T-helper 2 cell treated with Interferon-gamma antibody and Interleukin-4, amounts not matched to agents 5 μg/mL and 100 μg/mL, for 36 hours (primary cell): ENCODE measurements around the gene SLC4A3.

Experiments
- DNase-seq: peaks from one replicate; pipeline ENCODE4 v3.0.0; 2021; ENCODE audit warnings: low spot score
- H3K27ac Mint-ChIP-seq: one replicate; pipeline ENCODE4 v1.8.0; 2021; ENCODE audit warnings: mild to moderate bottlenecking, mixed read lengths
- H3K27me3 Mint-ChIP-seq: one replicate; pipeline ENCODE4 v1.8.0; 2021; ENCODE audit warnings: low read depth, mixed read lengths
- H3K36me3 Mint-ChIP-seq: one replicate; pipeline ENCODE4 v1.8.0; 2021; ENCODE audit warnings: low read depth, mixed read lengths
- H3K4me1 Mint-ChIP-seq: one replicate; pipeline ENCODE4 v1.8.0; 2021; ENCODE audit warnings: low read depth, mixed read lengths
- H3K4me3 Mint-ChIP-seq: one replicate; pipeline ENCODE4 v1.8.0; 2022; ENCODE audit warnings: mild to moderate bottlenecking, moderate library complexity, mixed read lengths
- H3K9me3 Mint-ChIP-seq: one replicate; pipeline ENCODE4 v1.8.0; 2021; ENCODE audit warnings: mixed read lengths

Gene SLC4A3

DNA sequence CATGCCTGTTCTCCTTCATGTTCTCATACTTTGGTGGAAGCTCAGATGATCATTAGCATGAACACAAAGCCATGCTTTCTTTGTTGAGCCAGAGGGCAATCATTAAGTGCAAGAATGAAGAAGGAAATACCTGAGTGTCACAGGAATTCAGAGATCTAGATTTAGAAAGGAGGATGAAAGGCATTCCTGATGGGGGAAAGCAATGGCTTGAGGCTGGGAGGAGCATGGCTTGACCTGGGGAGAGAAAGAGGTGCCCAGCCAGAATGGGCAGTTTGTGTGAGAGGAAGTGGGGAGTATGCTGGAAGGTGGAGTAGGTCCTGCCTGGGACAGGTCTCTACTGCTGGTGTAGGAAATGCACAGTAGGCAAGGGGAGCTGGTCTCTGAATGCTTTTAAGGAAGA lies 35.1 kb downstream of the SLC4A3 start:
- Mint-ChIP-seq H3K27me3 (peaks cover 7% of the 10 kb centered on the region), H3K4me1 (no peaks in the 10 kb centered on the region), H3K36me3 (no peaks in the 10 kb centered on the region), H3K27ac (no peak overlapping the region), H3K4me3 (no peak overlapping the region), H3K9me3 (no peaks in the 10 kb centered on the region)
- DNase-seq = no peak

DNA sequence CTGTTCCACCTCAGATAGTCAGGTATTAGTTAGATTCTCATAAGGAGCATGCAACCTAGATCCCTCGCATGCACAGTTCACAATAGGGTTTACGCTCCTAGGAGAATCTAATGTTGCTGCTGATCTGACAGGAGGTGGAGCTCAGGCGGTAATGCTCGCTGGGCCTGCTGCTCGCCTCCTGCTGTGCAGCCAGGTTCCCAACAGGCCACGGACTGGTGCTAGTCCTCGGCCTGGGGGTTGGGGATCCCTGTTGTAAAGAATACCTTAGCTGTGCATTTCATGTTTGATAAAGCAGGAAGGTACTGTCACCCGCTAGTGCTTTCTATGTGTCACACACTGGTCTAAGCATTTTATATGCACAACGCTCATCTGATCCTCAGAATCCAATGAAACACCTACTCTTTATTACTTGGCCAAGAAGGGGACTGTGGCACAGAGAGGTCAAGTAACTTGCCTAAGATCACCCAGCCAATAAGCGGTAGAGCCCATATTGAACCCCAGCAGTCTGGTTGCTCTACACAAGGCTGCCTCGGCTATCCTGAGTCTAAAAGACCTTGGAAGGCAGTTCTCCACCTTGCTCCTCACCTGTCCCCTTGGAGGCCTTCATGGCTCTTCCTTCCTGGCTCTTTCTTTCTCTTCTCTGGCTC lies 35.8 kb downstream of the SLC4A3 start:
- peaks cover 2% of the 10 kb centered on the region for H3K27me3 Mint-ChIP-seq
- DNase-seq = no peak
- no peak overlapping the region for H3K4me3 Mint-ChIP-seq
- no peaks in the 10 kb centered on the region for H3K4me1 Mint-ChIP-seq
- no peaks in the 10 kb centered on the region for H3K36me3 Mint-ChIP-seq
- H3K27ac Mint-ChIP-seq = no peak overlapping the region
- no peaks in the 10 kb centered on the region for H3K9me3 Mint-ChIP-seq

DNA sequence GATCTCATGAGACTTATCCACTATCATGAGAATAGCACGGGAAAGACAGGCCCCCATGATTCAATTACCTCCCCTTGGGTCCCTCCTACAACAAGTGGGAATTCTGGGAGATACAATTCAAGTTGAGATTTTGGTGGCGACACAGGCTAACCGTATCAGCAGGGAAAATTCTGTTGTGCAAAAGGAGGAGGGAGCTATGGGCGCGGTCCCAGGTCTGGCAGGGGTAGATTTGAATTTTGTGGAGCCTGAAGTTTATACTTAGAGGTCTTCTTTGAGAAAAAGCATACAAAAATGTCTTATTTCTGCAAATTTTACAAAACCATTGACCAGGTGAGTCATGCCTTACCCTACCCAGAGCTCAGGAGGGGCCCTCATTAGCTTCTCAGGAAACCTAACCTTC lies 36.6 kb downstream of the SLC4A3 start:
- Mint-ChIP-seq H3K27ac (no peak overlapping the region), H3K9me3 (no peaks in the 10 kb centered on the region), H3K4me1 (no peaks in the 10 kb centered on the region), H3K4me3 (no peak overlapping the region), H3K36me3 (no peaks in the 10 kb centered on the region), H3K27me3 (peaks cover 2% of the 10 kb centered on the region)
- no peak for DNase-seq

DNA sequence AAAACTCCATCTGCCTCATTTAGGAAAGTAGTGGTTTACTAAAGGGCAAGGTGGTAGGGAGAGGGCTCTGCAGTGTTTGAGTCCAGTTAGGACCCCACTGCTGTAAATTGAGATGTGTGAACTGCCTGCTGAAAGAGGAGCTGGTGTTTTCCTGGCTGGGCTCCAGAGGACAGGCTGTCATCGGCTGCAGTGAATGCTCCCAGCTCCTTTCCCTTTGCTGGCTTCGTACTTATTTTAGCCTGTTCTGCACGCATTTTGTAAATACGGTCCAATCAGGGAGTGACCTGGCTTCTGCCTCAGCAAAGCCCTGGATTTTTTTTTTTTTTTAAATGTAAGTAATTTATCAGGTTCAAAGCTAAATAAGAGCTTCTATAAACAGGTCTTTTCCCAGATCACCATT lies 37.5 kb downstream of the SLC4A3 start:
- H3K36me3 Mint-ChIP-seq = no peaks in the 10 kb centered on the region
- no peaks in the 10 kb centered on the region for H3K4me1 Mint-ChIP-seq
- H3K27me3 Mint-ChIP-seq = peaks cover 2% of the 10 kb centered on the region
- DNase-seq = no peak
- H3K4me3 Mint-ChIP-seq = no peak overlapping the region
- H3K27ac Mint-ChIP-seq = no peak overlapping the region
- H3K9me3 Mint-ChIP-seq = no peaks in the 10 kb centered on the region

DNA sequence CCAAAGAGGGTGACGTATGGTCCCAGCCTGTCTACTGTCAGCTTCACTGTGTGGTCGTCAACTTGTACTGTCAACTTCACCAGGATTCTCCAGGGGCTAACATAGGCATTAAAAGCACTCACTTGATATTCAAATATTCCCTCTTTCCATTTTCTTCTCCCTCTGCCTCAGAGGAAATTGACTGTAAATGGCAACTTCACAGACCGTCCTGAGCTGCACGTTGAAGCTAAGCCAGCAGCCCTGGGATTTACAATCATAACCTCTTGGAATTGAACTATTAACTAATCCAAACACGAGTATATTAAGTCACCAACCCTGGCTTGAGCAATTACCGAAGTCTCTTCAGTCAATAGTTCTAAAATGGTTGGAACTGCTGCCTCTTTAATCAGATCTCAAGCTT lies 38.5 kb downstream of the SLC4A3 start:
- no peak for DNase-seq
- H3K4me1 Mint-ChIP-seq = no peaks in the 10 kb centered on the region
- H3K27ac Mint-ChIP-seq = no peak overlapping the region
- no peak overlapping the region for H3K4me3 Mint-ChIP-seq
- H3K27me3 Mint-ChIP-seq = peaks cover 2% of the 10 kb centered on the region
- no peaks in the 10 kb centered on the region for H3K36me3 Mint-ChIP-seq
- no peaks in the 10 kb centered on the region for H3K9me3 Mint-ChIP-seq

DNA sequence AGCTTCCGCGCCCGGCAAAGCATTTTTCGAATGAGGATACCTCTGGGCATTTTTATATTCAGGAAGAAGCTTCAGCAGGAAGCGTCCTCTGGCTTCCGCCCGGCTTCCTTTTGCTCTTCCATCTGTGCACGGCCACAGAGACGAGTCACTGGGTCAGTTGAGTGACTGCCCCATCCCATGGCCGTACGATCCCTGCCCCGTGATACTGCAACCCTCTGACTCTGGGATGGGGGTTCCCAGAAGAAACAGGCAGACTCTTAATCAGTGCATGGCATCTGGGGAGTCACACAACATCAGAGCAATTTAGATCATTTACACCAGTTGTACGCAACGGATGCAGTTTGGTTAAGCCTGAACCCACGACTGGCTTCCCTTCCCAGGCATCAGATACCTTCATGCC lies 40.9 kb downstream of the SLC4A3 start:
- Mint-ChIP-seq H3K4me1 (no peaks in the 10 kb centered on the region), H3K36me3 (no peaks in the 10 kb centered on the region), H3K4me3 (no peak overlapping the region), H3K27ac (no peak overlapping the region), H3K27me3 (peaks cover 7% of the 10 kb centered on the region), H3K9me3 (no peaks in the 10 kb centered on the region)
- no peak for DNase-seq

DNA sequence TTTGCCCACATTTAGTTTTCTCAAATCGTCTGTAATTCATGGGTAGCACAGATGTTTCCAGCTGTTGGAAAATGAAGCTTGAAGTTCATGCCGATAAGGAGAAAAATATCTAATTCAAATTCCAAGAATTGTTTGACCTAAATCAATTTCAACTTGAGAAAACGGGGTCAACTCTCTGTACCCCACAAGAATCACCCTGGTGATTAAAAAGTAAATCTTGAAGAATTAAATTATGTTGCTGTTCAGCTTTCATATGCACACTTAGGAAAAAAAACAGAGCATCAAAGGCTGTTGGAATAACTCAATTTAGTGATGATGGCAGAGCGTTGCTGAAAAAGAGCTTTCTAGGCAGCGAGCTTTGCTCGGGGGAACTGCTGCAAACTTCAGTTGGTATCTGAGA lies 43.0 kb downstream of the SLC4A3 start:
- Mint-ChIP-seq H3K4me3 (no peak overlapping the region), H3K27ac (no peak overlapping the region), H3K27me3 (peaks cover 7% of the 10 kb centered on the region), H3K4me1 (no peaks in the 10 kb centered on the region), H3K36me3 (no peaks in the 10 kb centered on the region), H3K9me3 (no peaks in the 10 kb centered on the region)
- no peak for DNase-seq

DNA sequence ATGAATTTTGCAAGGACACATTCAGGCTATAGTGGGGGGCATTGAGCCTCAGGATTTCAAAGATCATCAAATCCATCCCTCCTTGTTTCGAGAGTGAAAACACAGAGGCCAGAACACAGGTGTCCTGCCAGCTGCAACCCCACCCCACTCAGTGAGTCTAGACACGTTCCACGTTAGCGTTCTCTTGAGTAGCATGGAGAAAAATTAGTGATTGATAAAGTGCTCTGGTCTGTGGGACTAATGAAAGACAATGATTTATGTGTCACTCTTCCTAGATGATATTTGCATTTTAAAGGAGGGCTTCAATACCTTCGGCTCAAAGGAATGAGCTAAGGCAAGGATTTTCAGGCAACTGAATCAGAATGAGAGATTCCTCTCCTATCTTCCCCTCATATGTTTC lies 43.8 kb downstream of the SLC4A3 start:
- Mint-ChIP-seq H3K27me3 (peaks cover 7% of the 10 kb centered on the region), H3K27ac (no peak overlapping the region), H3K9me3 (no peaks in the 10 kb centered on the region), H3K4me3 (no peak overlapping the region), H3K4me1 (no peaks in the 10 kb centered on the region), H3K36me3 (no peaks in the 10 kb centered on the region)
- no peak for DNase-seq

DNA sequence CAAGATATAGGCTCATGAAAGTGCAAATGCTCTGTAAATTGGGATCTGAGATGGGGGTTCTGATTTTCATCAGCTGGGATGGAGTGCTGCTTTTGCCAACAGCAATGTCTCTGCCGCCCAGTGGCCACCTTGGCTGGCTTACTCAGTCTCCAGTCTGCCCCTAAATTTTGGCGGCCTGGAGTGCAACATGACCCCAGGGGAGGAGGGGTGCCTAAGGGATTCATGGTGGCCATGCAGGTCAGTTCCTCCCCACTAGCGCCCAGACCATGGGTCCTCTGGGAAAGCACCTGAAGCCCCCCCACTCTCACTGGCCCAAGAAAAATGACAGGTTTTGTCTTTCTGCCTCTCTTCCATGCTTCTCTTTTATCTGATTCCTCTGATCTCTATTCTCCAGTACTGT lies 45.0 kb downstream of the SLC4A3 start:
- Mint-ChIP-seq H3K4me1 (no peaks in the 10 kb centered on the region), H3K4me3 (no peak overlapping the region), H3K9me3 (no peaks in the 10 kb centered on the region), H3K36me3 (no peaks in the 10 kb centered on the region), H3K27ac (no peak overlapping the region), H3K27me3 (peaks cover 7% of the 10 kb centered on the region)
- no peak for DNase-seq

DNA sequence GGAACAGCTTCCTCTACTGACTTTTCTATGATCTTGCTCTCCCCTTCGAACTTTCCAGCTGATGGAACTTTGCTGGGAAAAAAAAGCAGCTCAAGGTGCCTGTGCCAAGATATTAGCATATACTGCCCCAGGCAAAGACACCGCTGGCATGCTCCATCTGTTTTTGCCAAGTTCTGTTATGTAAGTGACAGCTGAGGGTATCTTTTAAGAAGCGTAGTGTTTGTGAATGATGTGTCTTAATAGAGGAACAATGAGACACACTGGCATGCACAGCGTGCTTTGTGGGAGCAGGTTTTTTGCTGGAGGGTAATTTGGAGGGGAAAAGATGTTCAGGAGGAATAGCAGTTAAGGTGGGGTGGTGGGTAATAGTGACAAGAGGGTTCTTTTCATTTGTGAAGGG lies 47.8 kb downstream of the SLC4A3 start:
- H3K9me3 Mint-ChIP-seq = no peaks in the 10 kb centered on the region
- DNase-seq = no peak
- no peak overlapping the region for H3K4me3 Mint-ChIP-seq
- H3K27me3 Mint-ChIP-seq = peaks cover 7% of the 10 kb centered on the region
- H3K4me1 Mint-ChIP-seq = no peaks in the 10 kb centered on the region
- no peaks in the 10 kb centered on the region for H3K36me3 Mint-ChIP-seq
- no peak overlapping the region for H3K27ac Mint-ChIP-seq

DNA sequence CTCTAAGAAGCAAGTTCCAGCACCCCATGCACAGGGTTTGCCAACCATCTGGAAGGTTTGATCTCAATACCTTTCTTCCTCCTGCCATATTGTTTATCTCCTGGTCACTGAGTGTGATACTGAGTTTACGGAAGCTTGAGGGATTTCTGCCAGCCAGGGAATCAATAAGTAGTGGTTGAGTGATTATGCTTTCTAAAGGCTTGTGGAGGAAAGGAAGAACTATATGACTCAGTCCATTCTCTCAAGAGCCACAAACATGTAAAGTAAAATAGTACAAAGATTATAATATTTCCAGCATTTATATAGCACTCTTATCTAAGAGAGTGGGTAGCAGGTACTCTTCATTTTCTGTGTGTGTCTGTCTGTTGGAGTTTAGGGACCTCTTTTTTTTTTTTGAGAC lies 49.2 kb downstream of the SLC4A3 start:
- Mint-ChIP-seq H3K27me3 (peaks cover under 1% of the 10 kb centered on the region), H3K36me3 (no peaks in the 10 kb centered on the region), H3K4me1 (no peaks in the 10 kb centered on the region), H3K4me3 (no peak overlapping the region), H3K9me3 (no peaks in the 10 kb centered on the region), H3K27ac (no peak overlapping the region)
- DNase-seq = no peak

DNA sequence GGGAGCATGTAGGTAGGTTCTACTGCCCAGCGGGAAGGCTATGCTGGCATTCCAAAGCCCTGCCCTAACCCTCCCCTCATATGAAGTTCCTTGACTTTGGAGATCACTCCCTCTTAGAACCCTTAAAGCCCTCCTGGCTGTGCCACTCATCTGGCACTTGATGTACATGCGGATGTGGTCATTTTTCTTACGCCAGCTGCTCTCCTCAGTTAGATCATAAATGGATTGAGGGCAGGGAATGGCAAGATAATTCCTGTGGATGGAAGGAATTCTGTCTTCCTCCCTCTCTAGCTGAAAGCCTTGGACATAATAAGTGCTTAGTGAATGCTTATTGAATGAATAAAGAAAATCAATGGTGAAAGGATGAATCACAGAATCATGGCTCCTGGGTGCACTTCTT lies 51.6 kb downstream of the SLC4A3 start:
- Mint-ChIP-seq H3K27ac (no peak overlapping the region), H3K36me3 (no peaks in the 10 kb centered on the region), H3K9me3 (no peaks in the 10 kb centered on the region), H3K27me3 (peaks cover 3% of the 10 kb centered on the region), H3K4me3 (no peak overlapping the region), H3K4me1 (peaks cover 1% of the 10 kb centered on the region)
- DNase-seq = no peak

DNA sequence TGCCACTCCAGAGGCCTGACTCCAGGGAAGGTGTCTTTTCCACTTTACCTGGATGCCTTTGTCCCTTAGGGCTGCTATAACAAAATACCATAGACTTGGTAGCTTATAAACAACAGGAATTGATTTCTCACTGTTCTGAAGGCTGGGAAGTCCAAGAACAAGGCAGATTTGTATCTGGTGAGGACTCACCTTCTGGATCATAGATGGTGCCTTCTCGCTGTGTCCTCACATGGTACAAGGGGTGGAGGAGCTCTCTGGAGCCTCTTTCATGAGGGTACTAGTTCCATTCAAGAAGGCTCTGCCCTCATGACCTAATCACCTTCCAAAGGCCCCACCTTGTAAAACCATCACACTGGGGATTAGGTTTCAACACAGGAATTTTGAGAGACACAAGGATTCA lies 52.1 kb downstream of the SLC4A3 start:
- H3K27me3 Mint-ChIP-seq = peaks cover 6% of the 10 kb centered on the region
- H3K4me1 Mint-ChIP-seq = peaks cover 1% of the 10 kb centered on the region
- no peak overlapping the region for H3K27ac Mint-ChIP-seq
- DNase-seq = no peak
- H3K36me3 Mint-ChIP-seq = no peaks in the 10 kb centered on the region
- no peak overlapping the region for H3K4me3 Mint-ChIP-seq
- no peaks in the 10 kb centered on the region for H3K9me3 Mint-ChIP-seq

DNA sequence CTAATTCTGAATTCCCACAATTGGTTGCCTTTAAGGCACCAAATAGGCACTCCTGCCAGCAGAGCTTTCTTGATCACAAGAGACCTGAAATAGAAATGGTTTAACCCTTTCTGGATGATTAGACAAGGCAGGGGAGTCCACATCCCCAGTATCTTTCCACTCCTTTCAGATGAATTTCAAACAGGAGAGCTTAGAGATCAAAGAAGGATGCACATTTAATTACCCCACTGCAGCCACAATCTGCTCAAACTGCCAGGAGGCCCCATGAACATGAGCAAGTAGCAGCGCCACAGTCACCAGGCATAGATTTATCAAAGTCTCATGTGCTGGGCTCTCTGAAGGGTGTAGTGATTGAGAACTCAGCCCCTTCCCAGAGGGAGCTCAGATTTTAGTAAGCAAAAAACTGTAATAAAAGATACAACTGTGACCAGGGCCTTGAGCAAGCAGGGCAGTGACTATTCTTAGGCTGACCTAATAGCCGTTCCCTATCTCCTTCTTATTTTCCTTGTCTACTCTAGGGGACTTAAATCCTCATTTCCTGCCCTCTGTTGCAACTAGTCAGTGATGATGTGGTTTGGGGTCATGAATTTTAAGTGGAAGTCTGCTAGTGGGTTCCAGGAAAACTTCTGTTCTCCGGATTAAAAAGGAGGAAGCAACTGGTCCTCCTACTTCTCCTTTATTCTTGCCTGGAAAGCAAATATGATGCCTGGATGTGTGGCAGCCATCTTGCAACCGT lies 53.7 kb downstream of the SLC4A3 start:
- Mint-ChIP-seq H3K36me3 (no peaks in the 10 kb centered on the region), H3K4me3 (no peak overlapping the region), H3K9me3 (no peaks in the 10 kb centered on the region), H3K27me3 (peaks cover 6% of the 10 kb centered on the region), H3K27ac (no peak overlapping the region), H3K4me1 (peaks cover 3% of the 10 kb centered on the region)
- no peak for DNase-seq
